ENCODE results near the gene SRRM5.
"Not testable (repeated sequence)": the region's sequence is repeated elsewhere in the genome, so short reads cannot be mapped to it uniquely, and the experiment has no call there.

SRRM5 gene

GRCh38 chr19:43639519-43640423, 27.9 kb downstream of the SRRM5 start, which contains the start of gene CADM4:
CADM4 (minus strand) TSS chr19:43639850; CDS start chr19:43639790, 60 bp downstream.
- DNase-seq (ENCODE audit: low spot score) = no peak

DNA sequence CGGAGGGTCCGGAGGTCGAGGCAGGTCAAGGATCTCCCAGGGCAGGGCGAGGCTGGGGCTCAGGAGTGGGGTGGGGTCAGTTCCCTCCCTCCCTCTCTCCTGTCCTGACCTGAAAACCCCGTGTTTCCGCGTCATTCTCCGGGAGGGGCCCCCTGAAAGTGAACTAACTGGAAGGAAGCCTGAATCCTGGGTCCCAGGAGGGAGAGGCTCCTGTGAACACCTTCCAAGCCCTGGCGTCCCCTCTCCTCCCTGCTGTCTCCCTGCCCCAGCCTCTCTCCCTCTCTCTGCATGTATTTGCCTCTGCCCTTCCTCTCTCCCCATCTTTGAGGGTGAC, 28.5 kb downstream of the SRRM5 start:
- no peak for DNase-seq (ENCODE audit: low spot score)

GRCh38 chr19:43641333-43641732, 29.4 kb downstream of the SRRM5 start:
- no peak for DNase-seq (ENCODE audit: low spot score)

DNA sequence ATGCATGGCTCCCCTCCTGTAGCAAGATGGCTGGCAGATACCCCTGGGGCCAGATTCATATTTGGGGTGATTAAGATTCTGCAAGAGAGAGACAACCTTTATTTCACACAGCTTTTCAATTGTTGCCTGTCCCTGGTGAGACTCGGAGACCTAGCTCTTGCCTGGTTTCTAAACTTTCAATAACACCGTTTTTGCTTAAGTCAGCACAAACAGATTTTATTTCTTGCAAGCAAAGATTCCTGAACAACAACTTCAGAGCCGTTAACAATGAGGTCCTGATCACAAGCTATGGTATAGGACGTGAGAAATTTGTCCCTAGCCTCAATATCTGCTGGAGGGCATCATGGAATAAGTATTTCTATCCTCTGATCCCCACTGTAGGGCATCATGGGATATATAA, 30.6 kb downstream of the SRRM5 start:
- DNase-seq (ENCODE audit: low spot score) = no peak

DNA sequence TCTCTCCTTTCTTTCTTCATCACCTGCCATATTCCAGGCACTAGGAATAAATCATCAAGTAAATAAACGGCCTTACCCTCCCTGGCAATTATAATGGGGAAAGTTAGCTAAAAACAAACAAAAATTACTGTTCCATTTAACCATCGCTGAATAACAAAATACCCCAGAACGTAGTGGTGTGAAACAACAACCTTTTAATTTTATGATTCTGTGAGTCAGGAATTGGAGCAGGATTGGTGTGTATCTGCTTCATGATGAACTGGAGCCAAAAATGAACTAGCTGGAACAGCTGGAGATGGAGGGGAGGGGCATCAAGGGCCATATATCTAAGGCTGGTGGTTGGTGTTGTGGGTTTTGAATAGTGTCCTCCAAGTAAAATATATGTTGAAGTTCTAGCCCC, 31.4 kb downstream of the SRRM5 start:
- DNase-seq (ENCODE audit: low spot score) = no peak

DNA sequence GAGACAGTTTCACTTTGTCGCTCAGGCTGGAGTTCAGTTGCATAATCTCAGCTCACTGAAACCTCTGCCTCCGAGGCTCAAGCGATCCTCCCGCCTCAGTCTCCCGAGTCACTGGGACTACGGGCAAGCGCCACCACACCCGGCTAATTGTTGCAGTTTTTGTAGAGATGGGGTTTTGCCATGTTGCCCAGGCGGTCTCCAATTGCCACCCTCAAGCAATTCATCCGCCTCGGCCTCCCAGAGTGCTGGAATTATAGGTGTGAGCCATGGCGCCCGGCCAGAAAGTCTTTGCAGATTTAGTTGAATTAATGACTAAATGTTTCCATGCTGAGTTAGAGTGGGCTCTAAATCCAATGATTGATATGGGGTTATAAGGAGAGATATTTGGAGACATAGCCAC, 32.3 kb downstream of the SRRM5 start:
- no peak for DNase-seq (ENCODE audit: low spot score)

GRCh38 chr19:43648633-43649032, 36.7 kb downstream of the SRRM5 start:
- DNase-seq (ENCODE audit: low spot score) = no peak

- DNase-seq (ENCODE audit: low spot score) = no peak
These were observed 37.6 kb downstream of the SRRM5 start for GRCh38 chr19:43649514-43649913.

DNA sequence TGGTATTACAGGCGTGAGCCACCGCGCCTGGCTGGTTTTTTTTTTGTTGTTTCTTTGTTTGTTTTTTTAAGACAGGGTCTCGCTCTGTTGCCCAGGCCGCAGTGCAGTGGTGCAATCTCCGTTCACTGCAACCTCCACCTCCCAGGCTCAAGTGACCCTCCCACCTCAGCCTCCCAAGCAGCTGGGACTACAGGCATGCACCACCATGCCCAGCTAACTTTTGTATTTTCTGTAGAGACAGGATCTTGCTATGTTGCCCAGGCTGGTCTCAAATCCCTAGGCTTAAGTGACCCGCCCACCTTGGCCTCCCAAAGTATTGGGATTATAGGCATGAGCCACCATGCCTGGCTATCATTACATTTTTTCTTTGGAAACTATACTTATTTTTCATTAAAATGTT, 38.4 kb downstream of the SRRM5 start:
- DNase-seq (ENCODE audit: low spot score) = not testable (repeated sequence)

DNA sequence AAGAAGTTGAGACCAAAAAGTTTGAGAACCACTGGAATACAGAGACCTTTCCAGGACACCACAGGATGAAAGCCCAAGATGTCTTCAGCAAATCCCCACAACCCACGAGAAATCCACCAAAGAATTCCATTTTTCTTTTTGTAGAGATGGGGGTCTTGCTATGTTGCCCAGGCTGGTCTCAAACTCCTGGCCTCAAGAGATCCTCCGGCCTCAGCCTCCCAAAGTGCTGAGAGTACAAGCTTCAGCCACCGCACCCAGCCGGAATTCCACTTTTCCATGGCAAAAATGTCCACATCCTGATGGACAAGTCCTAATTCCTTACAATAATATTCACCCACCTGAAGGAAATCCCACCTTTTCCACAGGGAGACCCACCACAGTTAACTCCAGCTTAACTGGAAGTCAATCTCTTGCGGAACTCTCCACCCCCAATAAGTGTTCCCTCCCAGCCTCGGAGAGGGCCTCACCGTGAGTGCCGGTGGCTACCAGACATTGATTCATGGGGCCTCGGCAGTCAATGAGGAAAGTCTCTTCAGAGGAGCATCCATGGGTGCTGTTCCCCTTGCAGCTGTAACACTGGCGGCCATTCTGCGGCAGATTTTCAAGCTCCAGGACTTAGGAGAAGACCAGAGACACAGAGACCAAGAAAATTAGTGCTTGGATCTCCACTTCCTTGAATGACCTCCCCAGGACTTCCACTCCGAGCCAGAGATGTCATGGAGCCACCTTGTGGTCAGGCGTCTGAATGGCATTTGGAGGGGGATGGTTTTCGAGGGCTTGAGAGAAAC, 40.1 kb downstream of the SRRM5 start:
- peak; percentile 38 for DNase-seq (ENCODE audit: low spot score)

- DNase-seq (ENCODE audit: low spot score) = no peak
These were observed 40.6 kb downstream of the SRRM5 start for GRCh38 chr19:43652546-43652874.

- no peak for DNase-seq (ENCODE audit: low spot score)
These were observed 44.5 kb downstream of the SRRM5 start for GRCh38 chr19:43656436-43656835.

DNA sequence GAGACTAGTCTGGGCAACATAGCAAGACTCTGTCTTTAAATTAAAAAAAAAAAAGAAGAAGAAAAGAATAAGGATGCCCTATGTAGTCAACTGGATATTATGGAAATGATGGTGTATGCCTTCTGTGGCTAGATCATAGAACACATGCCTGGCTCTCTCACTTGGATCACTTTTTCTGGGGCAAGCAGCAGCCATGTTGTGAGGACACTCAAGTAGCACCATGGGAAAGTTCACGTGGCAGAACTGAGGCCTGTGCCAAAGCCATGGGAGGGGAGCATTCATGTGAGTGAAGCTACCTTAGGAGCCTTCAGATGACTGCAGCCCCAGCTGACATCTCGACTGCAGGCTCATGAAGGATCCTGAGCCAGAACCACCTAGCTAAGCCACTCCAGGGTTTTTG, 46.1 kb downstream of the SRRM5 start:
- no peak for DNase-seq (ENCODE audit: low spot score)

DNA sequence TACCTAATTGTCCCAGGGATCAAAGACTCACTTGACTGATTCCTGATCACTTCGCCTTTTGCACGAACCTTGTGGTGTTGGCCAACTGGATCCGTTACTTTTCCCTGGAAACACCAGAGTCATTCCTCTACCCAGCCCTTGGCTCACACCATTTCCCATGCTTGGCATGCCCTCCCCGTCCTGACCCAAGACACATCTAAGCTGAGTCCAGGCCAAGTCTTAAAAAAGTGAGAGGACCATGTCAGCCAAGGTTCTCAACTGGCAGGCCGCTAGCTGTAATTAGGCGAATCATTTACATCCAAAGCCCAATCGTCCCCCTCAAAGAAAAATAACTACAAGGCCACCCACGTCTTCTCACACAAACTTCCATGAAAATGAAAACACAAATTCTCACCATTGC, 46.6 kb downstream of the SRRM5 start:
- no peak for DNase-seq (ENCODE audit: low spot score)

GRCh38 chr19:43660301-43660970, 48.5 kb downstream of the SRRM5 start:
- no peak for DNase-seq (ENCODE audit: low spot score)

DNA sequence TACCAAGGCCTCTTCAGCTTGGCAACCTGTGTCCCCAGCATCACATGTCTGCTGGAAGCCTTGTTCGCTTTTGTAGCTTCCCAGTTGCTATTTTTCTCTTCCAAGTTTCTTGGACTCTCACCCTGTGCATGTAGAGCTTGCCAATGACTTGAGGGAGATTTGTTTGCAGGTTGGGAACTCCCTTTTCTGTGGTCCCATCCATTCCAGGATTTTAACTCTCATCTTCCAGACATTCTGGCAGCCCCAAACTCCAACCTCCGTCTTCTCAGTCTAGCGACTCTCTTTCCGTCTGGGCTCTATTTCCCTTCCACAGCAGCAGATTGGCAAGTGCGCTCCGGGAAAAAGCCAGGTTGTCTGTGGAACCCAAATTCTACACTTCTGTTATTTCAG, 49.1 kb downstream of the SRRM5 start:
- no peak for DNase-seq (ENCODE audit: low spot score)

DNA sequence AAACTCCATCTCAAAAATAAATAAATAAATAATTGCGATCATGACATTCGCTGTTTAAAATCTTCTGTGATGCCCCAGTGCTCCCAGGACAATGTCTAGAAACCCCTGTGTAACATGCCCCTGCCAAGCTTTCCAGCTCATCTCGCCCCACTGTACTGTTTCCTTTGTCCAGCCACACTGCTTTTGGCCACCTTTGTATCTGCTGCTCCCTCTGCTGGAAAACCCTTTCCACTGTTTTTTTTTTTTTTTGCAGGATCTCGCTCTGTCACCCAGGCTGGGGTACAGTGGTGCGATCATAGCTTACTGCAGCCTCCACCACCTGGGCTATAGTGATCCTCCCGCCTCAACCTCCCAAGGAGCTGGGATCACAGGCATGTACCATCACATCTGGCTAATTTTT, 50.6 kb downstream of the SRRM5 start:
- no peak for DNase-seq (ENCODE audit: low spot score)

- peak; percentile 81 for DNase-seq (ENCODE audit: low spot score)
These were observed 52.1 kb downstream of the SRRM5 start for GRCh38 chr19:43664018-43664417.
